SK-N-MC (cell line): ENCODE data around the gene TMEM40.

ENCODE experiments used
- EZH2 ChIP-seq: fragments of 200-600 bp; sonication (generic); IDR thresholded peaks from one replicate; pipeline ENCODE4 v1.6.1; 2017; ENCODE audit warnings: antibody characterized with exemption
- FOXP2 ChIP-seq: optimal IDR thresholded peaks from 2 replicates; pipeline ENCODE3; 2011; ENCODE audit warnings: mild to moderate bottlenecking, moderate library complexity; ENCODE audit not compliant: insufficient read depth; ENCODE audit errors: extremely low read length, control extremely low read depth
- POLR2AphosphoS5 ChIP-seq: IDR thresholded peaks from 2 replicates; pipeline ENCODE4 v1.6.1; 2012; ENCODE audit warnings: mild to moderate bottlenecking, low read depth, low read length, borderline replicate concordance

DNA sequence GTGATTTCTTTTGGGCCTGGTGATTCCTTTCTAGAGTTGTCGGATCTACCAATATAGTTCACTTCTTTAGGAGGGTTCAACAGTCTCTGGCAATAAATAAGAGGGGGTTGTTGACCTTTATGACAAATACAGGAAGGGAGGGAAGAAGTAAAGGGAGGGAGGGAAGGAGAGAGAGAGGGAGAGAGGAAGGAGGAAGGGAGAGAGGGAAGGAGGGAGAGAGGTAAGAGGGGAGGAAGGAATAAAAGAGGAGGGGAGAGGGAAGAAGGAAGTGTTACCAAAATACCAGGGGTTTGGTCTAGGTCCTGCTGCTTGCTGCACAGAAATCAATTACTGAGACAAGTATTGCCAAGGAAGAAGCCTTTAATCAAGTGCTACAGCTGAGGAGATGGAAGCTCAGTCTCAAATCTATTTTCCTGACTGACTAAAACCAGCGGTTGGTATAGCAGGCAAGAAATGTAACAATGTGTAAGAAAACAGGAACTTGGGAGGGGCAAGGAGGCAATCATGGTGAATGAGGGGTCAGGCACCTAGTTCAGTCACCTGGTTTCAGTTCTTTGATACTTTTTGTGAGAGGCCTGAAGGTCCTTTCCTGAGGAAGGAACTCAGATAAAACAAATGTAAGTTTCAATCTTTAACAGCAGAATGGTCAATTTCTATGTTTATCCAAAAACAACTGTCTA is 14.1 kb upstream of the TMEM40 start:
- TF ChIP-seq POLR2AphosphoS5, result no peak
- TF ChIP-seq EZH2, result no peak
- TF ChIP-seq FOXP2, result no peak
